ENCODE results near the gene AKT3.

Gene AKT3

GRCh38 chr1:243801378-243801777 is 48.7 kb downstream of the AKT3 start:
- H3K4me3 ChIP-seq (replicated peaks in 1 of 2; ENCODE audit: low read depth in 2 of 2, low read length in 2 of 2) = no peak overlapping the region
- no peak for DNase-seq (ENCODE audit: low read depth in 2 of 2)
- no peak for TF ChIP-seq CTCF (IDR thresholded peaks at IDR 0.05; ENCODE audit: low read depth, low read length)

DNA sequence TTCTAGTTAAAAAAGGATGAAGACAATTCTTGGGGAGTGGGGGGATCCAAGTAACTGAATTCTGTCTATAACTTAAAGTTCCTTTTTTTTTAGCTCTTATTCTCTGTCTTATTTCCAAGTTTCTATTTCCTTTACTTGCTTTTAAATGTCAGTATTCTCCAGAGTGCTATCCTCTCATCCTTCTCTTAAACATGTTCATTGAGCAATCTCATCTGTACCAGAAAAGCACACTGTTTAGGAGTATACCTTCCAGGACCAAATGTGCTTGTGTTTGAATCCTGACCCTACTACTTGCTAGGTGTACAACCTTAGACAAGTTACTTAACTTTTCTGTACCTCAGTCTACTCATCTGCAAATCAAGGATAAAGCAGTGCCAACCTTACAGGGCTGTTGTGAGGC is 50.1 kb downstream of the AKT3 start:
- no peak for TF ChIP-seq CTCF (IDR thresholded peaks at IDR 0.05; ENCODE audit: low read depth, low read length)
- no peak overlapping the region for H3K4me3 ChIP-seq (replicated peaks in 1 of 2; ENCODE audit: low read depth in 2 of 2, low read length in 2 of 2)
- peak; percentile 16 to 52 for DNase-seq (ENCODE audit: low read depth in 2 of 2)

DNA sequence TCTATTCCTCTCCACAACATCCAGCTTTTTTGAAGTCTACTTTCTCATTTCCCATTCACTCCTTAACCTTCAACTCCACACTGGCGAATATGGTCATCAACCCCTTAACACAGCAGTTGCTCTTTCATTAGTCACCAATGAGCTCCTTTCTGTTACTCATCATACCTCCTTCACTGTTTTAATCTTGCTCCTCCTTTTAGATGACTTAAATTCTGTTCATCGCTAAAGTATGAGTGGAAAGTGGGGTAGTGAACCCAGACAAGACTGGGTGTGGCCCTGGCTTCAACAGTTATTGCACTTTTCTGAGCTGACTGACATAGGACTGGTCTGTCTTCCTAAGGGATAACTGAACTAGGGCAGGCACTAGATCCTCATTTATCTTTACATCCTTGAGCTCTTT is 51.3 kb downstream of the AKT3 start:
- no peak for TF ChIP-seq CTCF (IDR thresholded peaks at IDR 0.05; ENCODE audit: low read depth, low read length)
- peak; percentile 59 to 96 for DNase-seq (ENCODE audit: low read depth in 2 of 2)
- H3K4me3 ChIP-seq (replicated peaks in 1 of 2; ENCODE audit: low read depth in 2 of 2, low read length in 2 of 2) = no peak overlapping the region

- no peak overlapping the region for H3K4me3 ChIP-seq (replicated peaks in 1 of 2; ENCODE audit: low read depth in 2 of 2, low read length in 2 of 2)
- no peak for DNase-seq (ENCODE audit: low read depth in 2 of 2)
- TF ChIP-seq CTCF (IDR thresholded peaks at IDR 0.05; ENCODE audit: low read depth, low read length) = no peak
Measured at GRCh38 chr1:243796016-243796415, 54.0 kb downstream of the AKT3 start.

- no peak for DNase-seq (ENCODE audit: low read depth in 2 of 2)
- no peak overlapping the region for H3K4me3 ChIP-seq (replicated peaks in 1 of 2; ENCODE audit: low read depth in 2 of 2, low read length in 2 of 2)
- no peak for TF ChIP-seq CTCF (IDR thresholded peaks at IDR 0.05; ENCODE audit: low read depth, low read length)
Measured at GRCh38 chr1:243793298-243793697, 56.7 kb downstream of the AKT3 start.

DNA sequence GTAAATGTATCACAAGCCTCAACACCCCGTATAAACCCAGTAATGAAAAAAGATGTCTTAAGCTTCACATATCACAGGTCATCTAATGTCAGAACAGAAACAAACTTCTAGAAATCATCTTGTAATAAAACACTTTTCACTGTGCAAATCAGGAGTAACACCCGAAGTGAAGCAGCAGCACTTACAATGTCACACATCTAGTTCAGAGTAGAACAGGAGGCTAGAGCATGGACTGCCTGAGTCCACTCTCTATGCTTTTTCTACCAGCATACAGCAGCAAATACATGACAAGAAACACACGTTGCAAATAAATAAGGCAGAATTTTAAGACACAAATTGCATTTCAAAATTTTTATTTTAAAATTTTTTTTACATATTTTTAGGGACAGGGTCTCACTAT is 57.2 kb downstream of the AKT3 start:
- no peak overlapping the region for H3K4me3 ChIP-seq (replicated peaks in 1 of 2; ENCODE audit: low read depth in 2 of 2, low read length in 2 of 2)
- no peak for DNase-seq (ENCODE audit: low read depth in 2 of 2)
- no peak for TF ChIP-seq CTCF (IDR thresholded peaks at IDR 0.05; ENCODE audit: low read depth, low read length)

- no peak for TF ChIP-seq CTCF (IDR thresholded peaks at IDR 0.05; ENCODE audit: low read depth, low read length)
- H3K4me3 ChIP-seq (replicated peaks in 1 of 2; ENCODE audit: low read depth in 2 of 2, low read length in 2 of 2) = no peak overlapping the region
- DNase-seq (ENCODE audit: low read depth in 2 of 2) = no peak
Measured at GRCh38 chr1:243792401-243792800, 57.6 kb downstream of the AKT3 start.
